PC-3 (cell line): Measurements from ENCODE around the gene EPB41L1. TPM values are rescaled to one million over a fixed set of nuclear protein-coding genes. Genes with fewer than 3 reads are reported as not detected.

ENCODE experiments used
- ATAC-seq: fragments of 200-7000 bp; cut with Tn5 transposase; 2 replicates; pipeline ENCODE4 v1.9.1; 2020; ENCODE audit warnings: mild to moderate bottlenecking, moderate library complexity
- BruUV-seq: library from RNA; stranded (reverse); fragments of 400-500 nt; replicated peaks from 2 replicates; lab custom pipeline; 2021; lab: Mats Ljungman, UMichigan
- CTCF ChIA-PET: fragments of 300-600 bp; sonication (Branson Sonifier 250); formaldehyde crosslinking; loops from one replicate; lab custom pipeline; 2022; ENCODE audit warnings: antibody characterized with exemption; lab: Charles Lee
- POLR2A ChIA-PET: fragments of 300-600 bp; sonication (Branson Sonifier 250); formaldehyde crosslinking; loops from one replicate; lab custom pipeline; 2022; ENCODE audit warnings: antibody characterized with exemption; ENCODE audit not compliant: unreplicated experiment; lab: Charles Lee
- DNase-seq: peaks from one replicate; pipeline ENCODE4 v3.0.0-alpha.2; 2015
- H2AFZ ChIP-seq: fragments of 300-600 bp; sonication (generic); 2 replicates; pipeline ENCODE4 v1.6.0; 2016; ENCODE audit warnings: antibody characterized with exemption, low read length
- H3F3A ChIP-seq: fragments of 300-600 bp; sonication (generic); one replicate; pipeline ENCODE4 v1.6.0; 2017; ENCODE audit warnings: antibody characterized with exemption, low read length, control low read depth, mild to moderate bottlenecking; ENCODE audit not compliant: unreplicated experiment
- H3K27ac ChIP-seq: fragments of 300-600 bp; sonication (generic); 2 replicates; pipeline ENCODE4 v1.5.1; 2016; ENCODE audit warnings: mild to moderate bottlenecking, low read length
- H3K27me3 ChIP-seq: fragments of 300-600 bp; sonication (generic); 2 replicates; pipeline ENCODE4 v1.6.1; 2016; ENCODE audit warnings: low read length, mixed read lengths
- H3K36me3 ChIP-seq: fragments of 300-600 bp; sonication (generic); 2 replicates; pipeline ENCODE4 v1.6.1; 2016; ENCODE audit warnings: low read depth, mixed run types, low read length, mixed read lengths
- H3K4me1 ChIP-seq: fragments of 300-600 bp; sonication (generic); 2 replicates; pipeline ENCODE4 v1.5.1; 2016; ENCODE audit warnings: low read length; ENCODE audit not compliant: insufficient read depth
- H3K4me2 ChIP-seq: fragments of 300-600 bp; sonication (generic); 2 replicates; pipeline ENCODE4 v1.6.0; 2016; ENCODE audit warnings: low read length
- H3K4me3 ChIP-seq: fragments of 300-600 bp; sonication (generic); 2 replicates; pipeline ENCODE4 v1.5.1; 2016; ENCODE audit warnings: mild to moderate bottlenecking, low read length, mixed read lengths
- H3K79me2 ChIP-seq: fragments of 300-600 bp; sonication (generic); 2 replicates; pipeline ENCODE4 v1.6.1; 2017; ENCODE audit warnings: low read length, mixed read lengths
- H3K9ac ChIP-seq: fragments of 300-600 bp; sonication (generic); 2 replicates; pipeline ENCODE4 v1.6.0; 2016; ENCODE audit warnings: mild to moderate bottlenecking, low read length
- H3K9me2 ChIP-seq: fragments of 300-600 bp; sonication (generic); replicated peaks from 2 replicates; pipeline ENCODE4 v1.6.1; 2016; ENCODE audit warnings: mixed run types, low read length, mixed read lengths
- H3K9me3 ChIP-seq: fragments of 300-600 bp; sonication (generic); 2 replicates; pipeline ENCODE4 v1.6.1; 2016; ENCODE audit warnings: low read length, mixed read lengths
- H4K20me1 ChIP-seq: fragments of 300-600 bp; sonication (generic); 2 replicates; pipeline ENCODE4 v1.6.1; 2016; ENCODE audit warnings: low read length, mixed read lengths
- CTCF ChIP-seq: fragments of 300-600 bp; sonication (generic); conservative IDR thresholded peaks from 2 replicates; pipeline ENCODE4 v1.5.1; 2017; ENCODE audit warnings: antibody characterized with exemption, low read depth, mild to moderate bottlenecking, low read length
- EZH2 ChIP-seq: fragments of 300-600 bp; sonication (generic); IDR thresholded peaks from one replicate; pipeline ENCODE4 v1.6.1; 2017; ENCODE audit warnings: antibody characterized with exemption, mild to moderate bottlenecking, low read length; ENCODE audit not compliant: unreplicated experiment
- EZH2phosphoT487 ChIP-seq: fragments of 300-600 bp; sonication (generic); IDR thresholded peaks from 2 replicates; pipeline ENCODE4 v1.6.1; 2018; ENCODE audit warnings: mild to moderate bottlenecking, antibody characterized with exemption, low read length, borderline replicate concordance
- intact Hi-C: fragments of 100-400 bp; cut with micrococcal nuclease; formaldehyde crosslinking; loops from 2 replicates; pipeline ENCODE4 v1.9.0; 2023
- total RNA-seq: library from RNA; depleted of rRNA; stranded (reverse); fragments of >200 nt; gene quantifications from 2 replicates; pipeline ENCODE4 v1.2.3, GENCODE V29; 2014

Gene EPB41L1
- total RNA-seq, 1 experiment from 2014 or later: 48.2 TPM

- Histone ChIP-seq H3K4me3 (peak overlapping the region; percentile 87), H3K27me3 (no peaks in the 10 kb centered on the region), H3K36me3 (peaks cover 14% of the 10 kb centered on the region; the same call in 1 of the 2 replicates), H3F3A (no peaks in the 10 kb centered on the region), H2AFZ (no peak overlapping the region), H3K4me1 (peaks cover 21% of the 10 kb centered on the region), H3K79me2 (peaks cover 59% of the 10 kb centered on the region), H3K9me3 (no peaks in the 10 kb centered on the region), H4K20me1 (no peaks in the 10 kb centered on the region), H3K9ac (peak overlapping the region; percentile 94), H3K27ac (no peak overlapping the region), H3K4me2 (peak overlapping the region; percentile 92), H3K9me2 (no peaks in the 10 kb centered on the region)
- DNase-seq (no peak), ATAC-seq (no peak)
- intact Hi-C loops: no loop called here
- CTCF ChIA-PET: no interaction called here
- TF ChIP-seq CTCF (no peak), EZH2phosphoT487 (no peak), EZH2 (no peak)
- POLR2A ChIA-PET: interaction anchor here (0.6 kb wide), 1 partner anchor 639 kb away, joined by 3 read pairs; the partner anchor contains the start of gene TLDC2
- no TSS peak for BruUV-seq
Observed at GRCh38 chr20:36237477-36237876, 82.9 kb downstream of the EPB41L1 start.

- intact Hi-C loops: no loop called here
- Histone ChIP-seq H3K9me3 (no peaks in the 10 kb centered on the region), H3K4me2 (peak overlapping the region; percentile 23), H3K27me3 (no peaks in the 10 kb centered on the region), H3K79me2 (peaks cover 66% of the 10 kb centered on the region), H3K9ac (no peak overlapping the region), H4K20me1 (no peaks in the 10 kb centered on the region), H3K27ac (no peak overlapping the region), H2AFZ (no peak overlapping the region), H3K4me3 (no peak overlapping the region), H3K4me1 (peaks cover 21% of the 10 kb centered on the region), H3K36me3 (peaks cover 17% of the 10 kb centered on the region; the same call in 1 of the 2 replicates), H3K9me2 (no peaks in the 10 kb centered on the region), H3F3A (no peaks in the 10 kb centered on the region)
- no TSS peak for BruUV-seq
- no peak for ATAC-seq
- CTCF ChIA-PET: no interaction called here
- TF ChIP-seq EZH2 (no peak), CTCF (no peak), EZH2phosphoT487 (no peak)
- POLR2A ChIA-PET: no interaction called here
- DNase-seq: no peak
Observed at GRCh38 chr20:36238153-36238552, 83.6 kb downstream of the EPB41L1 start.

DNA sequence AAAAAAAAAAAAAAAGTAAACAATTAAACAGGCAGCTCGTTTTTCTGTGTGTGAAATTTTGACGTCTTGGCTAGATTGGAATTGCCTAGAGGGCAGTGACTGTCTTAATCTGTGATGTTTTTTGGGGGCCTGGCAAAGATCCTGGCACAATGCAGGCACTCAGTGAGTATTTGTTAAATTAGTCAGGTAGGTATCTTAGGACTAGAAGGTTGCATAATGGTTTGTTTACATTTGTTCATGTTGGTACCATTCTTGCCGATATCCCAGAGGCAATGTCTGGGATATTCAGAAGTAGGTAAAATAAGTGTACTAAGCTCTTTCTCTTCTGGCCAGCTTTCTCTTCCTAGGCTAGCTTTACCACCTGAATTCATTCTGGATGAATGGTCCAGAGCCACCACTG, 84.2 kb downstream of the EPB41L1 start:
- Histone ChIP-seq H2AFZ (no peak overlapping the region), H3K79me2 (peaks cover 71% of the 10 kb centered on the region), H3K4me2 (peak overlapping the region; percentile 23), H3K9me2 (no peaks in the 10 kb centered on the region), H3K27ac (no peak overlapping the region), H3K27me3 (no peaks in the 10 kb centered on the region), H3F3A (no peaks in the 10 kb centered on the region), H3K9ac (no peak overlapping the region), H3K36me3 (peaks cover 23% of the 10 kb centered on the region; the same call in 1 of the 2 replicates), H3K4me1 (peaks cover 21% of the 10 kb centered on the region), H3K9me3 (no peaks in the 10 kb centered on the region), H3K4me3 (no peak overlapping the region), H4K20me1 (no peaks in the 10 kb centered on the region)
- ATAC-seq (no peak), DNase-seq (peak; percentile 53)
- ChIA-PET POLR2A (no interaction called here), CTCF (interaction anchor here (0.6 kb wide), 1 partner anchor 200 kb away, joined by 3 read pairs; no protein-coding TSS in a partner anchor)
- TF ChIP-seq EZH2 (no peak), EZH2phosphoT487 (no peak), CTCF (no peak)
- intact Hi-C loops: no loop called here
- BruUV-seq: no TSS peak
